ENCODE results near the gene RPH3AL. TPM values are rescaled to one million over a fixed set of nuclear protein-coding genes. Genes with fewer than 3 reads are reported as not detected.

The RPH3AL gene
- total and polyA plus RNA-seq, 2 of the 8 experiments (the other 6 are each of a cell fraction or from before 2014, with no cell fraction given) = 5.6 to 5.8 TPM

DNA sequence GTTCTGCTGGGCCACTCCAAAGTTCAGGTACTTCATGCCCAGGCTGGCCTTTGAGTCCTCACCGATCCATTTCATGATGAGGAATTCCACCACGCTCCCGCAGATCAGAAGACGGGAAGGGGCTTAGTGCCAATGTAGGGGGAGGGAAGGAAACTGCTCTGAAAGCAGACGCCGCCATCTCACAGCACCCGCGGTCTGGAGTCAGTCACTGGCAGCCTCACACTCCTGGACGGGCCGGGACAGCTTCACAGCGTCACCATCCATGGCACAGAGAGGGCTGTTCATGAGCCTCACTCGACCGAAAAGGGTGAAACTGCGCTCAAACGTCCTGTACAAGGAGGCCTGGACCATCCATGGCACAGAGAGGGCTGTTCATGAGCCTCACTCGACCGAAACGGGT, 62.0 kb downstream of the RPH3AL start (continued):
- TF ChIP-seq, protein P1, sequence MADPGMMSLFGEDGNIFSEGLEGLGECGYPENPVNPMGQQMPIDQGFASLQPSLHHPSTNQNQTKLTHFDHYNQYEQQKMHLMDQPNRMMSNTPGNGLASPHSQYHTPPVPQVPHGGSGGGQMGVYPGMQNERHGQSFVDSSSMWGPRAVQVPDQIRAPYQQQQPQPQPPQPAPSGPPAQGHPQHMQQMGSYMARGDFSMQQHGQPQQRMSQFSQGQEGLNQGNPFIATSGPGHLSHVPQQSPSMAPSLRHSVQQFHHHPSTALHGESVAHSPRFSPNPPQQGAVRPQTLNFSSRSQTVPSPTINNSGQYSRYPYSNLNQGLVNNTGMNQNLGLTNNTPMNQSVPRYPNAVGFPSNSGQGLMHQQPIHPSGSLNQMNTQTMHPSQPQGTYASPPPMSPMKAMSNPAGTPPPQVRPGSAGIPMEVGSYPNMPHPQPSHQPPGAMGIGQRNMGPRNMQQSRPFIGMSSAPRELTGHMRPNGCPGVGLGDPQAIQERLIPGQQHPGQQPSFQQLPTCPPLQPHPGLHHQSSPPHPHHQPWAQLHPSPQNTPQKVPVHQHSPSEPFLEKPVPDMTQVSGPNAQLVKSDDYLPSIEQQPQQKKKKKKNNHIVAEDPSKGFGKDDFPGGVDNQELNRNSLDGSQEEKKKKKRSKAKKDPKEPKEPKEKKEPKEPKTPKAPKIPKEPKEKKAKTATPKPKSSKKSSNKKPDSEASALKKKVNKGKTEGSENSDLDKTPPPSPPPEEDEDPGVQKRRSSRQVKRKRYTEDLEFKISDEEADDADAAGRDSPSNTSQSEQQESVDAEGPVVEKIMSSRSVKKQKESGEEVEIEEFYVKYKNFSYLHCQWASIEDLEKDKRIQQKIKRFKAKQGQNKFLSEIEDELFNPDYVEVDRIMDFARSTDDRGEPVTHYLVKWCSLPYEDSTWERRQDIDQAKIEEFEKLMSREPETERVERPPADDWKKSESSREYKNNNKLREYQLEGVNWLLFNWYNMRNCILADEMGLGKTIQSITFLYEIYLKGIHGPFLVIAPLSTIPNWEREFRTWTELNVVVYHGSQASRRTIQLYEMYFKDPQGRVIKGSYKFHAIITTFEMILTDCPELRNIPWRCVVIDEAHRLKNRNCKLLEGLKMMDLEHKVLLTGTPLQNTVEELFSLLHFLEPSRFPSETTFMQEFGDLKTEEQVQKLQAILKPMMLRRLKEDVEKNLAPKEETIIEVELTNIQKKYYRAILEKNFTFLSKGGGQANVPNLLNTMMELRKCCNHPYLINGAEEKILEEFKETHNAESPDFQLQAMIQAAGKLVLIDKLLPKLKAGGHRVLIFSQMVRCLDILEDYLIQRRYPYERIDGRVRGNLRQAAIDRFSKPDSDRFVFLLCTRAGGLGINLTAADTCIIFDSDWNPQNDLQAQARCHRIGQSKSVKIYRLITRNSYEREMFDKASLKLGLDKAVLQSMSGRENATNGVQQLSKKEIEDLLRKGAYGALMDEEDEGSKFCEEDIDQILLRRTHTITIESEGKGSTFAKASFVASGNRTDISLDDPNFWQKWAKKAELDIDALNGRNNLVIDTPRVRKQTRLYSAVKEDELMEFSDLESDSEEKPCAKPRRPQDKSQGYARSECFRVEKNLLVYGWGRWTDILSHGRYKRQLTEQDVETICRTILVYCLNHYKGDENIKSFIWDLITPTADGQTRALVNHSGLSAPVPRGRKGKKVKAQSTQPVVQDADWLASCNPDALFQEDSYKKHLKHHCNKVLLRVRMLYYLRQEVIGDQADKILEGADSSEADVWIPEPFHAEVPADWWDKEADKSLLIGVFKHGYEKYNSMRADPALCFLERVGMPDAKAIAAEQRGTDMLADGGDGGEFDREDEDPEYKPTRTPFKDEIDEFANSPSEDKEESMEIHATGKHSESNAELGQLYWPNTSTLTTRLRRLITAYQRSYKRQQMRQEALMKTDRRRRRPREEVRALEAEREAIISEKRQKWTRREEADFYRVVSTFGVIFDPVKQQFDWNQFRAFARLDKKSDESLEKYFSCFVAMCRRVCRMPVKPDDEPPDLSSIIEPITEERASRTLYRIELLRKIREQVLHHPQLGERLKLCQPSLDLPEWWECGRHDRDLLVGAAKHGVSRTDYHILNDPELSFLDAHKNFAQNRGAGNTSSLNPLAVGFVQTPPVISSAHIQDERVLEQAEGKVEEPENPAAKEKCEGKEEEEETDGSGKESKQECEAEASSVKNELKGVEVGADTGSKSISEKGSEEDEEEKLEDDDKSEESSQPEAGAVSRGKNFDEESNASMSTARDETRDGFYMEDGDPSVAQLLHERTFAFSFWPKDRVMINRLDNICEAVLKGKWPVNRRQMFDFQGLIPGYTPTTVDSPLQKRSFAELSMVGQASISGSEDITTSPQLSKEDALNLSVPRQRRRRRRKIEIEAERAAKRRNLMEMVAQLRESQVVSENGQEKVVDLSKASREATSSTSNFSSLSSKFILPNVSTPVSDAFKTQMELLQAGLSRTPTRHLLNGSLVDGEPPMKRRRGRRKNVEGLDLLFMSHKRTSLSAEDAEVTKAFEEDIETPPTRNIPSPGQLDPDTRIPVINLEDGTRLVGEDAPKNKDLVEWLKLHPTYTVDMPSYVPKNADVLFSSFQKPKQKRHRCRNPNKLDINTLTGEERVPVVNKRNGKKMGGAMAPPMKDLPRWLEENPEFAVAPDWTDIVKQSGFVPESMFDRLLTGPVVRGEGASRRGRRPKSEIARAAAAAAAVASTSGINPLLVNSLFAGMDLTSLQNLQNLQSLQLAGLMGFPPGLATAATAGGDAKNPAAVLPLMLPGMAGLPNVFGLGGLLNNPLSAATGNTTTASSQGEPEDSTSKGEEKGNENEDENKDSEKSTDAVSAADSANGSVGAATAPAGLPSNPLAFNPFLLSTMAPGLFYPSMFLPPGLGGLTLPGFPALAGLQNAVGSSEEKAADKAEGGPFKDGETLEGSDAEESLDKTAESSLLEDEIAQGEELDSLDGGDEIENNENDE (IDR thresholded peaks at IDR 0.05; ENCODE audit: insufficient replicate concordance, low read length) = no peak
- no peak for TF ChIP-seq HDAC6 (IDR thresholded peaks at IDR 0.05; ENCODE audit: low read depth, low read length)
- TF ChIP-seq CHD1 (IDR thresholded peaks at IDR 0.05; ENCODE audit: low read depth, low read length) = no peak
- TF ChIP-seq SIN3A (conservative IDR thresholded peaks at IDR 0.05 in 1 of 2, IDR thresholded peaks at IDR 0.05 in 1 of 2; ENCODE audit: low read depth in 1 of 2, low read length in 2 of 2) = no peak
- no peak for TF ChIP-seq MAFK (IDR thresholded peaks at IDR 0.05; ENCODE audit: low read depth, low read length)
- TF ChIP-seq TAF1 (IDR thresholded peaks at IDR 0.05; ENCODE audit: low read depth, low read length) = no peak
- no peak for TF ChIP-seq POLR2AphosphoS5 (IDR thresholded peaks at IDR 0.05; ENCODE audit: low read depth, low read length)
- no peak for TF ChIP-seq NANOG (IDR thresholded peaks at IDR 0.05; ENCODE audit: insufficient read depth, low read depth, low read length, poor library complexity, severe bottlenecking)
- TF ChIP-seq TCF12 (IDR thresholded peaks at IDR 0.05; ENCODE audit: low read depth, low read length) = no peak
- TF ChIP-seq PHF8 (conservative IDR thresholded peaks at IDR 0.05; ENCODE audit: low read depth, low read length) = no peak
- no peak for TF ChIP-seq POU5F1 (IDR thresholded peaks at IDR 0.05; ENCODE audit: low read depth, low read length)
- TF ChIP-seq TBP (IDR thresholded peaks at IDR 0.05; ENCODE audit: low read depth, low read length) = no peak

Measured in H1 (cell line).